ENCODE results near the gene GAS7.

GRCh38 chr17:9913476-9913875 is 284.9 kb downstream of the GAS7 start:
- TF ChIP-seq CTCF (IDR thresholded peaks at IDR 0.05) (no peak), EZH2 (IDR thresholded peaks at IDR 0.05; ENCODE audit: borderline replicate concordance, insufficient read depth, low read depth, low read length, poor library complexity, severe bottlenecking) (no peak)

Measured in B cell (primary cell).